ENCODE data around the gene WDR36. TPM values are rescaled to one million over a fixed set of nuclear protein-coding genes. Genes with fewer than 3 reads are reported as not detected.

Gene WDR36
- total and polyA plus RNA-seq, 9 of the 15 experiments (the other 6 are each of a cell fraction or from before 2014, with no cell fraction given), result 25.7 to 68.0 (median 41.5) TPM

DNA sequence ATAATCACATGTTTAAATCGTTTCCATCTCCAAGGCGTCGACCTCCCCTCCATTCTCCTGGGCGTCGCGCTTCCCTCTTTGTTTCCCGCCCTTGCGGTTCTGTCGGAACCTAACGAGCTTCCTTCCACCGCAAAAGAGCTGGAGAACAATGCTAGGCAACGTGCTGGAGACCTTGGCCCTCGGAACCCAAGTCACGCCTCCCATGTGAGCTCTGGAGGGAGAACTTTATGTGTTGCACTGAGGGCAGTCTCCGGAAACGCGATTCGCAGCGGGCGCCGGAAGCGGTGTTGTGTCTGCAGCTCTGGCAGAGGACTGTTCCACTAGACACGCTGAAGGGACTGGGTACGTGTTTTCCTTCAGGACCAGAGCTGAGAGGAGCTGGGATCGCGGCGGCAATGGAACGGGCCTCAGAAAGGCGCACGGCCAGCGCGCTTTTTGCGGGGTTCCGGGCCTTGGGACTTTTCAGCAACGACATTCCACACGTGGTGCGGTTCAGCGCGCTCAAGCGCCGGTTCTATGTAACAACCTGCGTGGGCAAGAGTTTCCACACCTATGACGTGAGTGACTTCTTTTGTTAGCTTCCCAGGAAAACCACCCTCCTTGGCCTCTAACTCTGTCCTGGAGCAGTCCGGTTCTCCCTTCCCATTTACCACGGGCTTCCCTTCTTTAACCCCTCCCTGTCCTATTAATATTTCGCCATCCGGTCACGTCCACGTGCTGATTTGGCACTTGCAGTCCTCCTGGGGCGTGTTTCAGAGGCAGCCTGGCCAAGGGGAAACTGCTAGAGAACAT is at the start of gene WDR36 (continued):
- TF ChIP-seq, protein P1, sequence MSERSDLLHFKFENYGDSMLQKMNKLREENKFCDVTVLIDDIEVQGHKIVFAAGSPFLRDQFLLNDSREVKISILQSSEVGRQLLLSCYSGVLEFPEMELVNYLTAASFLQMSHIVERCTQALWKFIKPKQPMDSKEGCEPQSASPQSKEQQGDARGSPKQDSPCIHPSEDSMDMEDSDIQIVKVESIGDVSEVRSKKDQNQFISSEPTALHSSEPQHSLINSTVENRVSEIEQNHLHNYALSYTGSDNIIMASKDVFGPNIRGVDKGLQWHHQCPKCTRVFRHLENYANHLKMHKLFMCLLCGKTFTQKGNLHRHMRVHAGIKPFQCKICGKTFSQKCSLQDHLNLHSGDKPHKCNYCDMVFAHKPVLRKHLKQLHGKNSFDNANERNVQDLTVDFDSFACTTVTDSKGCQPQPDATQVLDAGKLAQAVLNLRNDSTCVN (CRISPR knock-in tag; IDR thresholded peaks at IDR 0.05), result peak; percentile 18; the same call in 1 of the 2 replicates
- TF ChIP-seq, protein P2, sequence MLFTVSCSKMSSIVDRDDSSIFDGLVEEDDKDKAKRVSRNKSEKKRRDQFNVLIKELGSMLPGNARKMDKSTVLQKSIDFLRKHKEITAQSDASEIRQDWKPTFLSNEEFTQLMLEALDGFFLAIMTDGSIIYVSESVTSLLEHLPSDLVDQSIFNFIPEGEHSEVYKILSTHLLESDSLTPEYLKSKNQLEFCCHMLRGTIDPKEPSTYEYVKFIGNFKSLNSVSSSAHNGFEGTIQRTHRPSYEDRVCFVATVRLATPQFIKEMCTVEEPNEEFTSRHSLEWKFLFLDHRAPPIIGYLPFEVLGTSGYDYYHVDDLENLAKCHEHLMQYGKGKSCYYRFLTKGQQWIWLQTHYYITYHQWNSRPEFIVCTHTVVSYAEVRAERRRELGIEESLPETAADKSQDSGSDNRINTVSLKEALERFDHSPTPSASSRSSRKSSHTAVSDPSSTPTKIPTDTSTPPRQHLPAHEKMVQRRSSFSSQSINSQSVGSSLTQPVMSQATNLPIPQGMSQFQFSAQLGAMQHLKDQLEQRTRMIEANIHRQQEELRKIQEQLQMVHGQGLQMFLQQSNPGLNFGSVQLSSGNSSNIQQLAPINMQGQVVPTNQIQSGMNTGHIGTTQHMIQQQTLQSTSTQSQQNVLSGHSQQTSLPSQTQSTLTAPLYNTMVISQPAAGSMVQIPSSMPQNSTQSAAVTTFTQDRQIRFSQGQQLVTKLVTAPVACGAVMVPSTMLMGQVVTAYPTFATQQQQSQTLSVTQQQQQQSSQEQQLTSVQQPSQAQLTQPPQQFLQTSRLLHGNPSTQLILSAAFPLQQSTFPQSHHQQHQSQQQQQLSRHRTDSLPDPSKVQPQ (CRISPR knock-in tag; IDR thresholded peaks at IDR 0.05; ENCODE audit: borderline replicate concordance), result peak; percentile 41; the same call in 1 of the 2 replicates
- TF ChIP-seq RBFOX2 (IDR thresholded peaks at IDR 0.05; ENCODE audit: low read depth, low read length) (peak; percentile 94), RBM34 (IDR thresholded peaks at IDR 0.05; ENCODE audit: borderline replicate concordance, insufficient read depth, low read length) (no peak), ZNF282 (CRISPR knock-in tag; IDR thresholded peaks at IDR 0.05) (no peak), KHSRP (IDR thresholded peaks at IDR 0.05) (no peak), HIVEP1 (CRISPR knock-in tag; IDR thresholded peaks at IDR 0.05) (no peak; the same call in 1 of the 2 replicates), SETDB1 (IDR thresholded peaks at IDR 0.05; ENCODE audit: low read length) (no peak), MED1 (CRISPR knock-in tag; IDR thresholded peaks at IDR 0.05; ENCODE audit: borderline replicate concordance) (no peak), CREM (IDR thresholded peaks at IDR 0.05; ENCODE audit: low read depth) (peak; percentile 97), ZKSCAN3 (CRISPR knock-in tag; IDR thresholded peaks at IDR 0.05) (no peak), SMAD1 (IDR thresholded peaks at IDR 0.05; ENCODE audit: low read depth, low read length, partially characterized antibody) (peak; percentile 56), NBN (IDR thresholded peaks at IDR 0.05; ENCODE audit: low read depth) (peak; percentile 75), ZNF76 (CRISPR knock-in tag; IDR thresholded peaks at IDR 0.05; ENCODE audit: borderline replicate concordance) (no peak)
- TF ChIP-seq, protein P3, sequence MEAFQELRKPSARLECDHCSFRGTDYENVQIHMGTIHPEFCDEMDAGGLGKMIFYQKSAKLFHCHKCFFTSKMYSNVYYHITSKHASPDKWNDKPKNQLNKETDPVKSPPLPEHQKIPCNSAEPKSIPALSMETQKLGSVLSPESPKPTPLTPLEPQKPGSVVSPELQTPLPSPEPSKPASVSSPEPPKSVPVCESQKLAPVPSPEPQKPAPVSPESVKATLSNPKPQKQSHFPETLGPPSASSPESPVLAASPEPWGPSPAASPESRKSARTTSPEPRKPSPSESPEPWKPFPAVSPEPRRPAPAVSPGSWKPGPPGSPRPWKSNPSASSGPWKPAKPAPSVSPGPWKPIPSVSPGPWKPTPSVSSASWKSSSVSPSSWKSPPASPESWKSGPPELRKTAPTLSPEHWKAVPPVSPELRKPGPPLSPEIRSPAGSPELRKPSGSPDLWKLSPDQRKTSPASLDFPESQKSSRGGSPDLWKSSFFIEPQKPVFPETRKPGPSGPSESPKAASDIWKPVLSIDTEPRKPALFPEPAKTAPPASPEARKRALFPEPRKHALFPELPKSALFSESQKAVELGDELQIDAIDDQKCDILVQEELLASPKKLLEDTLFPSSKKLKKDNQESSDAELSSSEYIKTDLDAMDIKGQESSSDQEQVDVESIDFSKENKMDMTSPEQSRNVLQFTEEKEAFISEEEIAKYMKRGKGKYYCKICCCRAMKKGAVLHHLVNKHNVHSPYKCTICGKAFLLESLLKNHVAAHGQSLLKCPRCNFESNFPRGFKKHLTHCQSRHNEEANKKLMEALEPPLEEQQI (IDR thresholded peaks at IDR 0.05), result peak; percentile 92
- TF ChIP-seq, protein P4, sequence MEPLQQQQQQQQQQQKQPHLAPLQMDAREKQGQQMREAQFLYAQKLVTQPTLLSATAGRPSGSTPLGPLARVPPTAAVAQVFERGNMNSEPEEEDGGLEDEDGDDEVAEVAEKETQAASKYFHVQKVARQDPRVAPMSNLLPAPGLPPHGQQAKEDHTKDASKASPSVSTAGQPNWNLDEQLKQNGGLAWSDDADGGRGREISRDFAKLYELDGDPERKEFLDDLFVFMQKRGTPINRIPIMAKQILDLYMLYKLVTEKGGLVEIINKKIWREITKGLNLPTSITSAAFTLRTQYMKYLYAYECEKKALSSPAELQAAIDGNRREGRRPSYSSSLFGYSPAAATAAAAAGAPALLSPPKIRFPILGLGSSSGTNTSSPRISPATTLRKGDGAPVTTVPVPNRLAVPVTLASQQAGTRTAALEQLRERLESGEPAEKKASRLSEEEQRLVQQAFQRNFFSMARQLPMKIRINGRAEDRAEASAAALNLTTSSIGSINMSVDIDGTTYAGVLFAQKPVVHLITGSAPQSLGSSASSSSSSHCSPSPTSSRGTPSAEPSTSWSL (CRISPR knock-in tag; IDR thresholded peaks at IDR 0.05; ENCODE audit: borderline replicate concordance), result no peak
- TF ChIP-seq, protein P5, sequence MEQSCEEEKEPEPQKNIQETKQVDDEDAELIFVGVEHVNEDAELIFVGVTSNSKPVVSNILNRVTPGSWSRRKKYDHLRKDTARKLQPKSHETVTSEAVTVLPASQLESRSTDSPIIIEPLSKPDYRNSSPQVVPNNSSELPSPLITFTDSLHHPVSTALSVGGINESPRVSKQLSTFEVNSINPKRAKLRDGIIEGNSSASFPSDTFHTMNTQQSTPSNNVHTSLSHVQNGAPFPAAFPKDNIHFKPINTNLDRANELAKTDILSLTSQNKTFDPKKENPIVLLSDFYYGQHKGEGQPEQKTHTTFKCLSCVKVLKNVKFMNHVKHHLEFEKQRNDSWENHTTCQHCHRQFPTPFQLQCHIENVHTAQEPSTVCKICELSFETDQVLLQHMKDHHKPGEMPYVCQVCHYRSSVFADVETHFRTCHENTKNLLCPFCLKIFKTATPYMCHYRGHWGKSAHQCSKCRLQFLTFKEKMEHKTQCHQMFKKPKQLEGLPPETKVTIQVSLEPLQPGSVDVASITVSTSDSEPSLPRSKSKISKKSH (CRISPR knock-in tag; IDR thresholded peaks at IDR 0.05), result no peak
